SK-N-SH (cell line): ENCODE results near the gene CACNA2D3. TPM values are rescaled to one million over a fixed set of nuclear protein-coding genes. Genes with fewer than 3 reads are reported as not detected.

Experiments
- CTCF ChIA-PET: fragments of 300-600, 350-600 bp; formaldehyde crosslinking; extraction: SDS; loops from one replicate; lab custom pipeline; 2021; lab: Yijun Ruan, JAX
- POLR2A ChIA-PET: fragments of 350-600 bp; sonication (Branson Sonifier 250); formaldehyde crosslinking; extraction: SDS; loops from one replicate; lab custom pipeline; 2020; ENCODE audit warnings: antibody characterized with exemption, inconsistent platforms; lab: Yijun Ruan, JAX
- DNase-seq: peaks from one replicate; pipeline ENCODE4 v3.0.0; 2012
- H2AFZ ChIP-seq: fragments of 200-600 bp; sonication (generic); 2 replicates; pipeline ENCODE4 v1.8.1; 2016; ENCODE audit warnings: antibody characterized with exemption, mild to moderate bottlenecking, low read depth
- H3F3A ChIP-seq: fragments of 200-600 bp; sonication (generic); replicated peaks from 2 replicates; pipeline ENCODE3; 2016; ENCODE audit warnings: antibody characterized with exemption, mild to moderate bottlenecking; ENCODE audit not compliant: insufficient read depth
- H3K27ac ChIP-seq, 2 experiments: fragments of 200-500 bp in 1 of 2; fragments of 200-600 bp in 1 of 2; sonication (Bioruptor generic) in 1 of 2; sonication (generic), shearing (Covaris generic) in 1 of 2; 2 replicates each; pipeline versions ENCODE4 v1.5.1 to v1.6.1; 2014 to 2016; ENCODE audit warnings: low read depth in 2 of 2, inconsistent platforms in 1 of 2, low read length in 1 of 2, mild to moderate bottlenecking in 1 of 2, mixed read lengths in 1 of 2
- H3K27me3 ChIP-seq: fragments of 200-600 bp; sonication (generic), shearing (Covaris generic); 2 replicates; pipeline ENCODE4 v1.6.1; 2016; ENCODE audit warnings: mixed run types; ENCODE audit not compliant: insufficient read depth
- H3K36me3 ChIP-seq, 2 experiments: fragments of 200-500 bp in 1 of 2; fragments of 200-600 bp in 1 of 2; sonication (Bioruptor generic) in 1 of 2; sonication (generic) in 1 of 2; replicated peaks in 1 of 2; 2 replicates each; pipeline versions ENCODE3 to v1.5.1; 2014 to 2016; ENCODE audit warnings: low read length in 1 of 2, mild to moderate bottlenecking in 1 of 2; ENCODE audit not compliant: insufficient read depth in 2 of 2, control insufficient read depth in 1 of 2
- H3K4me1 ChIP-seq, 2 experiments: fragments of 200-500 bp in 1 of 2; fragments of 200-600 bp in 1 of 2; sonication (Bioruptor generic) in 1 of 2; sonication (generic), shearing (Covaris generic) in 1 of 2; 2 replicates each; pipeline versions ENCODE4 v1.5.1 to v1.6.1; 2014 to 2016; ENCODE audit warnings: low read depth in 1 of 2, low read length in 1 of 2, mixed run types in 1 of 2; ENCODE audit not compliant: insufficient read depth in 2 of 2, control insufficient read depth in 1 of 2
- H3K4me2 ChIP-seq: fragments of 200-600 bp; sonication (generic), shearing (Covaris generic); 2 replicates; pipeline ENCODE4 v1.6.1; 2017; ENCODE audit warnings: mixed run types
- H3K4me3 ChIP-seq, 2 experiments: fragments of 200-500 bp in 1 of 2; fragments of 200-600 bp in 1 of 2; sonication (Bioruptor generic) in 1 of 2; sonication (generic), shearing (Covaris generic) in 1 of 2; 2 replicates each; pipeline versions ENCODE4 v1.5.1 to v1.8.1; 2014 to 2016; ENCODE audit warnings: low read depth in 2 of 2, inconsistent platforms in 1 of 2, low read length in 1 of 2, mild to moderate bottlenecking in 1 of 2, mixed read lengths in 1 of 2, moderate library complexity in 1 of 2
- H3K79me2 ChIP-seq: fragments of 200-600 bp; sonication (generic); 2 replicates; pipeline ENCODE4 v1.8.1; 2017; ENCODE audit warnings: mild to moderate bottlenecking; ENCODE audit not compliant: insufficient read depth
- H3K9ac ChIP-seq: fragments of 200-600 bp; sonication (generic); 2 replicates; pipeline ENCODE4 v1.6.1; 2017; ENCODE audit warnings: mixed run types
- H3K9me2 ChIP-seq: fragments of 200-600 bp; sonication (generic); 2 replicates; pipeline ENCODE4 v1.6.1; 2017; ENCODE audit warnings: mixed run types
- H3K9me3 ChIP-seq: fragments of 200-600 bp; sonication (generic); 2 replicates; pipeline ENCODE4 v1.6.1; 2017; ENCODE audit warnings: mixed run types, mild to moderate bottlenecking, moderate library complexity
- H4K20me1 ChIP-seq: fragments of 200-600 bp; sonication (generic); 2 replicates; pipeline ENCODE4 v1.6.1; 2017; ENCODE audit warnings: mild to moderate bottlenecking, mixed run types; ENCODE audit not compliant: insufficient read depth
- CHD2 ChIP-seq: fragments of 150-350 bp; IDR thresholded peaks from 2 replicates; pipeline ENCODE4 v1.6.1; 2018; ENCODE audit warnings: low read length; ENCODE audit not compliant: partially characterized antibody
- CTCF ChIP-seq: fragments of 200-600 bp; sonication (generic); IDR thresholded peaks from 2 replicates; pipeline ENCODE4 v1.6.1; 2017; ENCODE audit warnings: antibody characterized with exemption, mild to moderate bottlenecking, moderate library complexity
- ELF1 ChIP-seq: IDR thresholded peaks from 2 replicates; pipeline ENCODE4 v1.4.0; 2012
- EZH2phosphoT487 ChIP-seq: fragments of 200-600 bp; sonication (generic); IDR thresholded peaks from 2 replicates; pipeline ENCODE4 v1.6.1; 2017; ENCODE audit warnings: low read depth, mixed run types, mild to moderate bottlenecking, antibody characterized with exemption, moderate library complexity, borderline replicate concordance
- FOXJ3 ChIP-seq: sonication (generic); formaldehyde crosslinking; IDR thresholded peaks from 2 replicates; pipeline ENCODE4 v1.5.1; 2020; ENCODE audit warnings: mild to moderate bottlenecking, missing genetic modification reagents
- JUND ChIP-seq: IDR thresholded peaks from 2 replicates; pipeline ENCODE4 v1.4.0; 2012
- MAX ChIP-seq: IDR thresholded peaks from 2 replicates; pipeline ENCODE4 v1.4.0; 2012; ENCODE audit warnings: low read depth
- MEF2A ChIP-seq: IDR thresholded peaks from 2 replicates; pipeline ENCODE4 v1.4.0; 2012; ENCODE audit warnings: low read depth, borderline replicate concordance
- MXI1 ChIP-seq: IDR thresholded peaks from 2 replicates; pipeline ENCODE4 v1.6.1; 2012; ENCODE audit warnings: mild to moderate bottlenecking, low read depth, low read length, improper control_type of control experiment
- NFIC ChIP-seq: IDR thresholded peaks from 2 replicates; pipeline ENCODE4 v1.4.0; 2012; ENCODE audit warnings: borderline replicate concordance
- NRF1 ChIP-seq: IDR thresholded peaks from 2 replicates; pipeline ENCODE4 v1.6.1; 2012; ENCODE audit warnings: low read depth, mild to moderate bottlenecking, low read length
- POLR2AphosphoS5 ChIP-seq: IDR thresholded peaks from 2 replicates; pipeline ENCODE4 v1.6.1; 2012; ENCODE audit warnings: low read depth, low read length
- RXRA ChIP-seq: IDR thresholded peaks from 2 replicates; pipeline ENCODE4 v1.4.0; 2012; ENCODE audit warnings: low read depth, mild to moderate bottlenecking, borderline replicate concordance
- SMC3 ChIP-seq: IDR thresholded peaks from 2 replicates; pipeline ENCODE4 v1.6.1; 2012; ENCODE audit warnings: low read depth, low read length, improper control_type of control experiment
- TEAD4 ChIP-seq: IDR thresholded peaks from 2 replicates; pipeline ENCODE4 v1.4.0; 2012; ENCODE audit warnings: mild to moderate bottlenecking, borderline replicate concordance; ENCODE audit not compliant: insufficient read depth
- USF1 ChIP-seq: IDR thresholded peaks from 2 replicates; pipeline ENCODE4 v1.4.0; 2012; ENCODE audit warnings: low read depth, borderline replicate concordance
- USF2 ChIP-seq: fragments of 150-350 bp; IDR thresholded peaks from 2 replicates; pipeline ENCODE4 v1.6.1; 2017; ENCODE audit warnings: antibody characterized with exemption, low read length, low read depth, borderline replicate concordance
- WGBS: methylation state at CpG from one replicate; pipeline ENCODE4 v1.1.6; 2017; ENCODE audit warnings: low lambda C conversion rate; 5-methylcytosine and 5-hydroxymethylcytosine counted together
- polyA plus RNA-seq, 3 experiments: library from polyadenylated mRNA; depleted of rRNA; stranded (reverse); fragments of >200 nt; gene quantifications; 2 replicates each; pipeline ENCODE4 v1.2.3, GENCODE V29; 2012

The CACNA2D3 gene
- polyA plus RNA-seq, 1 of the 3 experiments (the other 2 are of a cell fraction) = 0.15 TPM

- H3K4me1 ChIP-seq = no peaks in the 10 kb centered on the region
- no peak for DNase-seq
- CTCF ChIA-PET = no interaction called here
- TF ChIP-seq USF1 = no peak
- TF ChIP-seq, all 33 proteins: peak for 0
- no peaks in the 10 kb centered on the region for H3K27me3 ChIP-seq
- H3K4me2 ChIP-seq = no peak overlapping the region
- H3K79me2 ChIP-seq = no peaks in the 10 kb centered on the region
- no peaks in the 10 kb centered on the region for H3F3A ChIP-seq
- H3K4me3 ChIP-seq = no peak overlapping the region
- H2AFZ ChIP-seq = no peak overlapping the region
- H3K9me3 ChIP-seq = no peaks in the 10 kb centered on the region
- POLR2A ChIA-PET = no interaction called here
- H3K9ac ChIP-seq = no peak overlapping the region
- H3K9me2 ChIP-seq = no peaks in the 10 kb centered on the region
- H3K27ac ChIP-seq = no peak overlapping the region
- 15% methylated on average over 4 of the region's 4 CpGs for WGBS
- H3K36me3 ChIP-seq = no peaks in the 10 kb centered on the region
- H4K20me1 ChIP-seq = no peaks in the 10 kb centered on the region
Measured at GRCh38 chr3:54264050-54264449, 141.7 kb downstream of the CACNA2D3 start.

GRCh38 chr3:54270816-54271526, 148.6 kb downstream of the CACNA2D3 start:
- ChIA-PET CTCF (interaction anchor here (1.4 to 1.6 kb wide), 2 partner anchors 124 to 333 kb away, joined by 4 to 7 read pairs; no protein-coding TSS in a partner anchor), POLR2A (no interaction called here)
- TF ChIP-seq FOXJ3 (CRISPR knock-in tag) (no peak), POLR2AphosphoS5 (no peak), RXRA (no peak), USF2 (no peak), JUND (no peak), MAX (no peak), ELF1 (no peak), NFIC (no peak), SMC3 (no peak), NRF1 (no peak), MXI1 (no peak), CTCF (no peak), TEAD4 (no peak), EZH2phosphoT487 (no peak), MEF2A (no peak), CHD2 (no peak)
- no peak for DNase-seq
- WGBS = 9% methylated on average over 4 of the region's 4 CpGs
- no peak overlapping the region for H3K27ac ChIP-seq
- no peaks in the 10 kb centered on the region for H3K9me3 ChIP-seq
- no peak overlapping the region for H3K9ac ChIP-seq
- H3K4me2 ChIP-seq = no peak overlapping the region
- H4K20me1 ChIP-seq = no peaks in the 10 kb centered on the region
- no peaks in the 10 kb centered on the region; a peak in 1 of 4 replicates for H3K4me1 ChIP-seq
- no peak overlapping the region for H3K4me3 ChIP-seq
- no peaks in the 10 kb centered on the region for H3K9me2 ChIP-seq
- H3K36me3 ChIP-seq = no peaks in the 10 kb centered on the region
- no peaks in the 10 kb centered on the region for H3K79me2 ChIP-seq
- H3F3A ChIP-seq = no peaks in the 10 kb centered on the region
- no peak overlapping the region for H2AFZ ChIP-seq
- H3K27me3 ChIP-seq = no peaks in the 10 kb centered on the region
